ENCODE measurements around the gene DQX1.

Gene DQX1

GRCh38 chr2:74553892-74554819, 28.1 kb upstream of the DQX1 start, which contains the start of the genes DOK1 and LOXL3:
Gene DOK1, plus strand, starts transcription at chr2:74554720. Its CDS starts 35 bp downstream, at chr2:74554755.
Gene LOXL3, minus strand, starts transcription at chr2:74553942. Its CDS starts 1,308 bp downstream, at chr2:74552634.
- peak; percentile 67 for DNase-seq (ENCODE audit: low read depth)

GRCh38 chr2:74552914-74553811, 27.1 kb upstream of the DQX1 start:
- DNase-seq (ENCODE audit: low read depth), result no peak

GRCh38 chr2:74551942-74552913, 26.2 kb upstream of the DQX1 start:
- no peak for DNase-seq (ENCODE audit: low read depth)

- DNase-seq (ENCODE audit: low read depth), result no peak
These were observed 25.5 kb upstream of the DQX1 start for GRCh38 chr2:74551530-74551929.

DNA sequence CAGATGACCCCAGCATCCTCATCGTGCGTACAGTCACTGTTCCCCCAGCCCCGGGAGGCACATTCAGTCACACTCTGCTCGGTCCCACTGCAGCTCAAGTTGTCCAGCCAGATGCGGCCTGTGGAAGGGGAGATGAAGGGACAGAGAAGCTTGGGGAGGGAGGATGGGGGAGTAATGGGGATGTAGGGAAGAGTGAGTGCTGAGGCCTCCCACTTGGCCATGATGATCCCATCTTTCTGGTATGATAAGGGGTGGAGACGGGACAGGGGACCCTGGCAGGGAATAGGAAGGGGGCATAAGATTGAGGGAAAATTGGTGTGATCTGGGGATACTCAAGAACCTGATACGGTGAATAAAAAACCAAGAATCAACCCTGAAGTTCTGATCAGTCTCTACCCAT, 24.2 kb upstream of the DQX1 start:
- no peak for DNase-seq (ENCODE audit: low read depth)

- no peak for DNase-seq (ENCODE audit: low read depth)
These were observed 23.1 kb upstream of the DQX1 start for GRCh38 chr2:74548900-74549826.

DNA sequence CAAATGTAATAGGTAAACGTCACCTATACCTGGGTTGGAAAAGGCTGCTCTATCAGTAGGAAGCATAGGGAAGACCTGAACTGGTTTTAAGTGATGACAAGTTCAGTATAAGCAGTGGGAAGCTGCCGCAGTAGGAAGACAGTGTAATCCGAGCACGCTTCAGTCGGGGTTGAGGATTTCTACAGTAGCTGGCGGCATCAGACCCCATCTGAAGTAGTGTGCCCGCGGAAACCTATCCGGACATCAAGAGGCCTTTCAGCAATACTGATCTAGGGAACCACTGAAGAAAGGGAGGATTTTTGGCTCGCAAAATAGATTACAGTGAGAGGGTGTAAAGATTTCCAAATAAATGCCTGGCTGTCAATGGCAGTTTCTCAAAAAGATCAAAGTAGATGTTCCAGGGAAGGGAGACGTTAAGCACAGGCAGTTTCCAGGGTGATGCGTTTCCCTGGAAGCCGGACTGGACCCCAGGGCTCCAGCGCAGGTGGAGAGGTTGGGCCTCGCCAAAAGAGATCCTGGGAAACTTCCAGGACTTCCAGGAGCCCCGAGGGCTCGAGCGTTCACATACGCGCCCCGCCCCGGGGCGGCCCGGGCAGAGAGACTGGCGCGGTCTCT, 22.4 kb upstream of the DQX1 start:
- no peak for DNase-seq (ENCODE audit: low read depth)

- no peak for DNase-seq (ENCODE audit: low read depth)
These were observed 20.0 kb upstream of the DQX1 start for GRCh38 chr2:74546004-74546403.

- DNase-seq (ENCODE audit: low read depth), result no peak
These were observed 18.6 kb upstream of the DQX1 start for GRCh38 chr2:74544634-74545033.

DNA sequence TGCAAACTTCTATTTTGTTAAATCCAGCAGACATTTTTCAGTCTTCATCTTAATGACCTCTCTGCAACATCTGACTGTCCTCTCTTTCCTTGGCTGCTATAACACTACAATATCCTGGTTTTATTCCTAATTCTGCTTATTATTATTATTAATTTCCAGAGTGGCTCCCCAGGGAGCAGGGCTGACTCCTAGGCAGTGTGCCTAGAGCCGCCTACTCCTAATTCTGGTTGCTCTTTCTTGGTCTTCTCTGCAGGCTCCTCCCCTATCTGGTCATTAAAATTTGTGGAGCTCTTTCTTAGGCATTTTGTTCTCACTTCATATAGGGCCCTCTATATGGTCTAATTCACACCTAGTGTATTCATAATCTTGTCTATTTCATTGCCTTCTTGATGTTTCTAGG, 16.9 kb upstream of the DQX1 start:
- DNase-seq (ENCODE audit: low read depth), result no peak

GRCh38 chr2:74540291-74540690, 14.3 kb upstream of the DQX1 start:
- no peak for DNase-seq (ENCODE audit: low read depth)

GRCh38 chr2:74538881-74539339, 12.9 kb upstream of the DQX1 start:
- no peak for DNase-seq (ENCODE audit: low read depth)

DNA sequence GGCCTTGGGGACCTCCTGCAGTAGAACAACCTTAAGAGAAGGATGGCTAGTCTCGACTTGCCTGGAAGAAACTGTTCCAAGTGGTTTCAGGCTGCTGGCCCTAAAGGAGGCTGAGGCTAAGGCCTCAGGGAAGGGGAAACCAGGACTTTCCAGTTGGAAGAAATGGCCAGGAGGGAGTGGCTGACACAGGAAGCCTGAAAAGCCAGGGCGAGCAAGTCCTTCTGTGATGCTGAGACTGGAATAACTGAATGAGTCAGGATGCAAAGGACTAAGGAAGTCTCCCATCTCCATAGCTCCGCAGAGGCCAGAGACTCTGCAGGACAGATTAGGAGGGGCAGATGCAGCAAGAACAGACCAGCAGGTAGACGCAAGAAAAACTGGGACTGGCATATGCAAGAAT, 11.1 kb upstream of the DQX1 start:
- DNase-seq (ENCODE audit: low read depth), result no peak

DNA sequence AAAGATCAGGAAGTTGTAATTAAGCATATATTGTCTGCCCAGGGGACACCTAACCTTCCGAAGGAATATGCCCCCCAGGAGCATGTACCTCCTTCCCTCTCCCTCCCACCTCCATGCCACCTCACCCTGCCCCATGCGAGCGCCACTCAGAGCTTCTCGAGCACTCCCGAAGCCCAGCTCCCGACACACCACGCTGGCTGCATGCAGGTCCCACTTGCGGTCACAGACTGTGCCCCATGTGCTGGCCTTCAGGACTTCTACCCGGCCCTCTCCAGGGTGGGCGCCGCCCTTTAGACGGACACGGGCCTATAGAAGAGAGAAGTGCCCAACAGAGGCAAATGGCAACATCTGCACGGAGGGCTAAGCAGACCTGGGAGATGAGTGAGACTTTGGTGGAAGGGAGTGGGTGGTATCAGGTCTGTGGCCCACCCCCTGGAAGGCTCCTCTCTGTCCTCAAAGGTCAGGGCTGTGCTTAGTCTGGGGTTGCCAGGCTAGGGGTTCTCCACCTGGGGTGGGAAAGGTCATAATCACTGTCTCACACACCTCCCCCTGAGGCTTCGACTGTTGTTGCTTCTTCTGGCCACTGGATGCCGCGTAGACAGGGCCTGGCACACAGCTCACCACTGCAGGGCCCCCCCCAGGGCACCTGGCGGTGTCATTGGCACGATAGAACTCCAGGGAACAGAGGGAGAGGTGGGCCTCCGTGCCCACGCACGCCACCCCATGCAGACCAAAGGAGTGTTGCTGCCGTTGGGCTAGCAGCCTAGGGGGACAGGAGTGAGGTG, 10.3 kb upstream of the DQX1 start:
- no peak for DNase-seq (ENCODE audit: low read depth)

DNA sequence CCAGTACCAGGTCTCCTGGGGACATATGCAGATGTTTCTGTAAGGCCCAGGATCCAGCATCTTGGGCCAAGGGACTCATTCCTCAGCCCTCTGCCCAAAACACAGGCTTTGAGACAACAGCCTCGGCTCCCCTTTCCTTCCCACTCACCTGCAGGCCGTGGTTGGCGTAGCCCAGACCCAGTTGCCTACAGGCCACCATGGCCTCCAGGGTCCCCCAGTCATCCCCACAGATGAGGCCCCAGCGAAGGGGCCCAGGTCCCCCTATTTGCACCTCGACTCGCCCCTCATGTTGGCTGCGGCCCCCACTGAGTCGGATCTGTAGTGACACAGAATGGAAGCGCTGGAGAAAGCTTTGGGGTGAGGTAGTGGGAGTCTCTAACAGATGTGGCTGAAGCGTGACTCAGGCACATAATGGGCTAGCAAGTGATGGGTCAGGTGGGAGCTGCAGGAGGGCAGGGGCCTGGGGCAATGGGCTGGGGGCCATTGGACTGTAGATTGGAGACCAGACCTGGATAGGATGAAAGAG, 9.5 kb upstream of the DQX1 start:
- DNase-seq (ENCODE audit: low read depth), result no peak

DNA sequence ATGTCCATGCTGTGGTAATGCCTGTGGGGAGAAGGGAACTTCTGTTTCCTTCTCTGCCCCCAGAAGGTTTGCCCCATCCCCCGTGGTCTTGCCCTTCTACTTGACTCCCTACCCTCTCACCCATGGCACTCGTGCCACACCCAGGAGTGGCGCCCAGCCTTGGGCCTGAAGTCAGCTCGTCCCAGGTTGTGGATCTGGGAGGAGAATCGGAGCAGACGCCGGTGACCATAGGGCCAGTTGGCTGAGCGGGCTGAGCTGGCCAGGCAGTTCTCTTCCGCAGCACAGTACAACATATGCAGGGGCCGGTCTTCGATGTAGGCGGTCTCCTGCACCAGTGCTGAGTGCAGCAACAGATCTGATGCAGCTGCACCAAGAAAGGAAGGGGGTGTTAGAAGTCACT, 8.4 kb upstream of the DQX1 start:
- DNase-seq (ENCODE audit: low read depth), result no peak

DNA sequence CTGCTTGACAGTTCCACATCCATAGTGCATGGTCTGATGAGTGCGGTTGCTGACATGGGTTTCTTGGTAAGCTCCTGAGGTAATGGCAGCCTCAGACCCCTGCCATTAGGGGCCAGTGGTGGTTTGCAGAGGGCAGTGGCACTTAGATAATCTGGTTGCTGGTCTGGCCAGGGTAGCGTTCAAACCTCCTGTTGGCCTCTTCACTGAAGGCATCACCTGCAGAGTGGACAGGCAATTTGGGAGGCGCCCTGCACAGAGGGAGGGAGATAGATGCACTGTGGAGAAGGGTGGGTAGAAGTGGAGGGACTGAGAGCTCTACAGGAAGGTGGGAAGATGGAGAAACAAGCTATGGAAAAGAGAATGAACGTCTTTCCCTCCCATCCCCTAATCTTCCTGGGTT, 7.4 kb upstream of the DQX1 start:
- DNase-seq (ENCODE audit: low read depth), result no peak

DNA sequence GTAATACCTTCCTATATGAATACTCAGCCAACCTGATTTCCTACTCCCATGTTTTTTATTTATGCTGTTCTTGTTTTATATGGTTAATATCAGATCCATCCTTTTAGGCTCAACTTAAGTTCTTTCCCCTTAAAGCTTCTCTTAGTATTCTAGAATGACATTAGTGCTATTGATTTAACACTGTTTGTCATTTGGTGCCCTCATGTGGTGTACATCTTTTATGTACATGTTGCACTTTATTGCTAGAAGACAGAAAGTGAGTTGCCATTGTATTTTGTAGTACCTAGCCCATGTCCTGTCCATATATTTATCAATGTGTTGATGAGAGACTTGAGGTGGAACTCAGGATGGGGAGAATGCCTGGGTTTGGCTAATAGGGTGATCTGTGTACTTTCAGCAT, 6.2 kb upstream of the DQX1 start:
- no peak for DNase-seq (ENCODE audit: low read depth)

- DNase-seq (ENCODE audit: low read depth), result no peak
These were observed 5.6 kb upstream of the DQX1 start for GRCh38 chr2:74531666-74532065.

All from stimulated activated CD8-positive, alpha-beta memory T cell treated with anti-CD3 and anti-CD28 coated beads, Interleukin-15, amount 100 ng/mL, for 24 hours (primary cell).